Measurements from ENCODE around the gene GPRIN2.

The GPRIN2 gene

GRCh38 chr10:46523962-46524471 is 32.4 kb downstream of the GPRIN2 start:
- Histone ChIP-seq H3K4me3 (ENCODE audit: insufficient read depth, low read length, poor library complexity, severe bottlenecking) (no peak overlapping the region), H4K20me1 (ENCODE audit: low read depth, low read length) (no peaks in the 10 kb centered on the region), H3K9me3 (ENCODE audit: insufficient read depth, low read length) (peaks cover 9% of the 10 kb centered on the region; the same call in 1 of the 2 replicates), H2AFZ (ENCODE audit: low read depth, low read length, severe bottlenecking) (no peak overlapping the region), H3K4me2 (ENCODE audit: low read depth, low read length, poor library complexity, severe bottlenecking) (no peak overlapping the region), H3K79me2 (ENCODE audit: insufficient read depth, low read length) (no peaks in the 10 kb centered on the region), H3K36me3 (ENCODE audit: low read length) (no peaks in the 10 kb centered on the region), H3K27ac (ENCODE audit: low read depth, low read length) (no peak overlapping the region), H3K27me3 (ENCODE audit: low read length) (no peaks in the 10 kb centered on the region), H3K9ac (ENCODE audit: low read length) (no peak overlapping the region), H3K9me2 (replicated peaks; ENCODE audit: insufficient read depth, low read length) (no peaks in the 10 kb centered on the region), H3F3A (ENCODE audit: insufficient read depth) (no peaks in the 10 kb centered on the region)
- TF ChIP-seq EZH2phosphoT487 (conservative IDR thresholded peaks at IDR 0.05; ENCODE audit: low read length), result no peak
- TF ChIP-seq CTCF (IDR thresholded peaks at IDR 0.05; ENCODE audit: insufficient read depth, low read length, poor library complexity, severe bottlenecking), result no peak

- Histone ChIP-seq H4K20me1 (ENCODE audit: low read depth, low read length) (no peaks in the 10 kb centered on the region), H2AFZ (ENCODE audit: low read depth, low read length, severe bottlenecking) (no peak overlapping the region), H3K9ac (ENCODE audit: low read length) (no peak overlapping the region), H3K27me3 (ENCODE audit: low read length) (no peaks in the 10 kb centered on the region), H3K4me2 (ENCODE audit: low read depth, low read length, poor library complexity, severe bottlenecking) (no peak overlapping the region), H3K27ac (ENCODE audit: low read depth, low read length) (no peak overlapping the region), H3K79me2 (ENCODE audit: insufficient read depth, low read length) (no peaks in the 10 kb centered on the region), H3K9me2 (replicated peaks; ENCODE audit: insufficient read depth, low read length) (no peaks in the 10 kb centered on the region), H3K4me3 (ENCODE audit: insufficient read depth, low read length, poor library complexity, severe bottlenecking) (no peak overlapping the region), H3K9me3 (ENCODE audit: insufficient read depth, low read length) (peaks cover 9% of the 10 kb centered on the region; the same call in 1 of the 2 replicates), H3K36me3 (ENCODE audit: low read length) (no peaks in the 10 kb centered on the region), H3F3A (ENCODE audit: insufficient read depth) (no peaks in the 10 kb centered on the region)
- TF ChIP-seq CTCF (IDR thresholded peaks at IDR 0.05; ENCODE audit: insufficient read depth, low read length, poor library complexity, severe bottlenecking) (no peak), EZH2phosphoT487 (conservative IDR thresholded peaks at IDR 0.05; ENCODE audit: low read length) (no peak)
Observed at GRCh38 chr10:46523119-46523961, 33.1 kb downstream of the GPRIN2 start.

GRCh38 chr10:46522295-46523118 is 34.0 kb downstream of the GPRIN2 start:
- H3K9ac ChIP-seq (ENCODE audit: low read length), result no peak overlapping the region
- no peak overlapping the region for H3K4me2 ChIP-seq (ENCODE audit: low read depth, low read length, poor library complexity, severe bottlenecking)
- no peak overlapping the region for H3K4me3 ChIP-seq (ENCODE audit: insufficient read depth, low read length, poor library complexity, severe bottlenecking)
- no peaks in the 10 kb centered on the region for H4K20me1 ChIP-seq (ENCODE audit: low read depth, low read length)
- no peaks in the 10 kb centered on the region for H3K36me3 ChIP-seq (ENCODE audit: low read length)
- H3K9me3 ChIP-seq (ENCODE audit: insufficient read depth, low read length), result peaks cover 9% of the 10 kb centered on the region; the same call in 1 of the 2 replicates
- no peaks in the 10 kb centered on the region for H3K27me3 ChIP-seq (ENCODE audit: low read length)
- no peak overlapping the region for H3K27ac ChIP-seq (ENCODE audit: low read depth, low read length)
- TF ChIP-seq EZH2phosphoT487 (conservative IDR thresholded peaks at IDR 0.05; ENCODE audit: low read length) (no peak), CTCF (IDR thresholded peaks at IDR 0.05; ENCODE audit: insufficient read depth, low read length, poor library complexity, severe bottlenecking) (no peak)
- no peaks in the 10 kb centered on the region for H3K9me2 ChIP-seq (replicated peaks; ENCODE audit: insufficient read depth, low read length)
- H3F3A ChIP-seq (ENCODE audit: insufficient read depth), result no peaks in the 10 kb centered on the region
- no peak overlapping the region for H2AFZ ChIP-seq (ENCODE audit: low read depth, low read length, severe bottlenecking)
- H3K79me2 ChIP-seq (ENCODE audit: insufficient read depth, low read length), result no peaks in the 10 kb centered on the region

Measured in SU-DHL-6 (cell line).